ENCODE data around the gene AKT2.

The AKT2 gene

DNA sequence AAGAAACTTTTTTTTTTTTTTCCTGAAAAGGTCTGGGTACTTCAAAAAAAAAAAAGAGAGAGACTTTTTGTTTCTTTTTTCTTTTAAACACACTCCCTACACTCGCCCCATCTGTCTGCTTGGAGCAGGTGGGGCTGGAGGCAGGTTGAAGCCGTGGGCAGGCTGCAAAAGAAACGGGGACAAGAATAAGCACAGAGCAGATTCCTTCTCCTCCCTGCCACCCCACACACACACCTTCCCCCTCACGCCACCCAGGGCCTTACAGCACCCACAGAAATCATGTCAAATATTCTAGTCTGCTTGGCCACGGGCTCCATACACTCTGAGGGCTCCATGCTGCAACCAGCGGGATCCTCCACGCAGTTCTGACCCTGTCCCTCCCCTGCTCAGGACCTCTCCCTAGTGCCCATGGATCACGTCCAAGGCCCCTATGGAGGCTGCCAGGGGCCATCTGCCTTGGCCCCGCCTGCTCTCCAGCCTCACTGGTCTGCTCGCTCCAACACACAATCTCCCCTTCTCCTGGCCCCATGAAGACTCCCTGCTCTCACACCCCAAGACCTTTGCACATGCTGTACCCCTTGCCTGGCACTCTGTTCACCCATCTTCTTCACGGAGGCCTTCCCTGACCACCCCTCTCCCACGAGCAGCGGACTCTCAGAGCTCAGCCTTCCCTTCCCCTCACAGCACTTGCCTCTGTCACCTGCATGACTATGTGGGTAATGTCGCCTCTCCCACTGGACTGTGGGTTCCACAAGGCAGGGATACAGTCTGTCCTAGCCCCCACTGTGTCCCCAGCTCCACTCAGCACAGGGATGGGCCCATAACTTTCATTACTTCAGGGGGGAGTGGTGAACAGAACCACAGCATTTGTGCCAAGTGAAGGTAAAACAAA is 11.4 kb downstream of the AKT2 start:
- Mint-ChIP-seq H3K27me3 (no peaks in the 10 kb centered on the region), H3K9me3 (no peaks in the 10 kb centered on the region), H3K4me3 (peak overlapping the region; percentile 67), H3K27ac (peak overlapping the region; percentile 14), H3K4me1 (peaks cover 55% of the 10 kb centered on the region), H3K36me3 (peaks cover 14% of the 10 kb centered on the region)
- DNase-seq (ENCODE audit: low spot score in 2 of 2) (no peak), ATAC-seq (ENCODE audit: low read depth) (no peak)

GRCh38 chr19:40272261-40272660 is 12.9 kb downstream of the AKT2 start:
- Mint-ChIP-seq H3K36me3 (peaks cover 17% of the 10 kb centered on the region), H3K9me3 (no peaks in the 10 kb centered on the region), H3K27me3 (no peaks in the 10 kb centered on the region), H3K27ac (no peak overlapping the region), H3K4me3 (no peak overlapping the region), H3K4me1 (peaks cover 51% of the 10 kb centered on the region)
- DNase-seq (ENCODE audit: low spot score in 2 of 2) (no peak), ATAC-seq (ENCODE audit: low read depth) (no peak)

GRCh38 chr19:40271706-40272105 is 13.4 kb downstream of the AKT2 start:
- DNase-seq (ENCODE audit: low spot score in 2 of 2) (no peak), ATAC-seq (ENCODE audit: low read depth) (no peak)
- Mint-ChIP-seq H3K36me3 (peaks cover 21% of the 10 kb centered on the region), H3K4me1 (peaks cover 52% of the 10 kb centered on the region), H3K27ac (no peak overlapping the region), H3K4me3 (no peak overlapping the region), H3K9me3 (no peaks in the 10 kb centered on the region), H3K27me3 (no peaks in the 10 kb centered on the region)

GRCh38 chr19:40270362-40271089 is 14.6 kb downstream of the AKT2 start:
- H3K4me1 Mint-ChIP-seq = peaks cover 52% of the 10 kb centered on the region
- no peaks in the 10 kb centered on the region for H3K27me3 Mint-ChIP-seq
- no peak for DNase-seq (ENCODE audit: low spot score in 2 of 2)
- no peak overlapping the region for H3K4me3 Mint-ChIP-seq
- peaks cover 26% of the 10 kb centered on the region for H3K36me3 Mint-ChIP-seq
- peak overlapping the region; percentile 17 for H3K27ac Mint-ChIP-seq
- no peak for ATAC-seq (ENCODE audit: low read depth)
- H3K9me3 Mint-ChIP-seq = no peaks in the 10 kb centered on the region

GRCh38 chr19:40269216-40269940 is 15.8 kb downstream of the AKT2 start:
- Mint-ChIP-seq H3K9me3 (no peaks in the 10 kb centered on the region), H3K4me1 (peaks cover 44% of the 10 kb centered on the region), H3K4me3 (no peak overlapping the region), H3K27ac (no peak overlapping the region), H3K36me3 (peaks cover 33% of the 10 kb centered on the region), H3K27me3 (no peaks in the 10 kb centered on the region)
- DNase-seq (ENCODE audit: low spot score in 2 of 2) = no peak
- no peak for ATAC-seq (ENCODE audit: low read depth)

- Mint-ChIP-seq H3K9me3 (no peaks in the 10 kb centered on the region), H3K27ac (peak overlapping the region; percentile 12), H3K36me3 (peaks cover 44% of the 10 kb centered on the region), H3K27me3 (no peaks in the 10 kb centered on the region), H3K4me1 (peaks cover 40% of the 10 kb centered on the region), H3K4me3 (no peak overlapping the region)
- DNase-seq (ENCODE audit: low spot score in 2 of 2) = no peak
- ATAC-seq (ENCODE audit: low read depth) = no peak
Observed at GRCh38 chr19:40267601-40267997, 17.5 kb downstream of the AKT2 start.

DNA sequence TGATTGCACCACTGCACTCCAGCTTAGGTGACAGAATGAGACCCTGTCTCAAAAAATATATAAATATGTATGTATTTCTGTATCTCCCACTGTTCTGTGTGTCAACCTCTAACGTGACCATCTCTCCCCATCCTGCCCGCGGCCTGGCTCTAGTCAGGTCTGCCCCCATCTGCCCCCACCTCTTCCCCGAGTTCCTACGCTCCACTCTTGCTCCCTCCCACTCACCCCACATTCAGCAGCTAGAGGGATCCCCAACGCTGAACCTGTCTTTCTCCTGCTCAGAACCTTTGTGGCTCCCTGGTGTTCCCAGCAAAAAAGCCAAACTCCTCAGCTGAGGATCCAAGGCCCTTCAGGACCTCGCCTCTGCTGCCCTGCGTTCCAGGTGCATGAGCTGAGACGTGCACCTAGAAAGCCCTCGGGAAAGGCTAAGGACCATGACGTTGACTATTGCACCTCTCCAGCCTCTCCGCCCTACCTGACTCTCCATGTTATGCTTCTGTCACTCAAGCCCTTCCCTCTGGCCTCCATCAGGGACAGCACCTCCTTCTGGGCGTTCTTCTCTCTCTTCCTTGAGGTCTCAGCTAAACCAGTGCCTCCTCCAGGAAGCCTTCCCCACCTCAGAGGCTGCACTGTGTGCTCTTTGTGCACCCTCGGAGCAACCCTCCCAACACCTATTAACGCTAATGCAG is 18.1 kb downstream of the AKT2 start:
- no peak overlapping the region for H3K4me3 Mint-ChIP-seq
- H3K9me3 Mint-ChIP-seq = no peaks in the 10 kb centered on the region
- no peak for ATAC-seq (ENCODE audit: low read depth)
- peaks cover 36% of the 10 kb centered on the region for H3K4me1 Mint-ChIP-seq
- peak overlapping the region; percentile 12 for H3K27ac Mint-ChIP-seq
- peaks cover 46% of the 10 kb centered on the region for H3K36me3 Mint-ChIP-seq
- no peaks in the 10 kb centered on the region for H3K27me3 Mint-ChIP-seq
- DNase-seq (ENCODE audit: low spot score in 2 of 2) = no peak

DNA sequence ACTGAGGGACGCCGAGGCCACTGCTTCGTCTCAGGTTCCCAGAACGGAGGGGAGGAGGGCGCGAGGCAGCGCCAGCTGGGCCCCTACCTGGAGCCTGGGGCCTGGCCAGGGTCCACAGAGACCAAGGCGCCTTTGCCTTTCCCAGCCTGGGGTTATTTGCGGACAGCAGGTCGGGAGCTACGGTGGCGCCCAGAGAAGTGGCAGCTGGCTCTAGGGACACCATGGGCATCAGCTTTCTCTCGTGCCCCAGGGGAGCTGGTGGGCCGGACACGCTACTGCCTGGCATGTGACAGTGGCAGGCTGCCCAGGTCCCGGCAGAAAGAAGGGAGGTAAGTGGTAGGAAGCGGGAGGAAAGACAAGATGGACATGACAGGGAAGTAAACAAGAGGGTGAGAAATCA is 19.0 kb downstream of the AKT2 start:
- peak overlapping the region; percentile 83 for H3K27ac Mint-ChIP-seq

GRCh38 chr19:40265763-40266099 is 19.4 kb downstream of the AKT2 start:
- no peak for ATAC-seq (ENCODE audit: low read depth)
- no peaks in the 10 kb centered on the region for H3K9me3 Mint-ChIP-seq
- H3K4me1 Mint-ChIP-seq = peaks cover 34% of the 10 kb centered on the region
- H3K27me3 Mint-ChIP-seq = no peaks in the 10 kb centered on the region
- no peak overlapping the region for H3K4me3 Mint-ChIP-seq
- H3K27ac Mint-ChIP-seq = peak overlapping the region; percentile 83
- peaks cover 49% of the 10 kb centered on the region for H3K36me3 Mint-ChIP-seq
- DNase-seq (ENCODE audit: low spot score in 2 of 2) = no peak

More for the DNA sequence above, 19.0 kb downstream of the AKT2 start:
- no peak for ATAC-seq (ENCODE audit: low read depth)
- Mint-ChIP-seq H3K9me3 (no peaks in the 10 kb centered on the region), H3K27me3 (no peaks in the 10 kb centered on the region), H3K4me1 (peaks cover 34% of the 10 kb centered on the region), H3K4me3 (no peak overlapping the region), H3K36me3 (peaks cover 49% of the 10 kb centered on the region)
- no peak for DNase-seq (ENCODE audit: low spot score in 2 of 2)

- peaks cover 49% of the 10 kb centered on the region for H3K36me3 Mint-ChIP-seq
Observed at GRCh38 chr19:40265055-40265762, 19.9 kb downstream of the AKT2 start.

GRCh38 chr19:40264314-40265054 is 20.7 kb downstream of the AKT2 start:
- peaks cover 46% of the 10 kb centered on the region for H3K36me3 Mint-ChIP-seq

More at GRCh38 chr19:40265055-40265762, 19.9 kb downstream of the AKT2 start:
- H3K9me3 Mint-ChIP-seq = no peaks in the 10 kb centered on the region
- peak overlapping the region; percentile 83 for H3K27ac Mint-ChIP-seq
- no peak for ATAC-seq (ENCODE audit: low read depth)
- DNase-seq (ENCODE audit: low spot score in 2 of 2) = no peak
- no peak overlapping the region for H3K4me3 Mint-ChIP-seq
- H3K27me3 Mint-ChIP-seq = no peaks in the 10 kb centered on the region
- peaks cover 34% of the 10 kb centered on the region for H3K4me1 Mint-ChIP-seq

DNA sequence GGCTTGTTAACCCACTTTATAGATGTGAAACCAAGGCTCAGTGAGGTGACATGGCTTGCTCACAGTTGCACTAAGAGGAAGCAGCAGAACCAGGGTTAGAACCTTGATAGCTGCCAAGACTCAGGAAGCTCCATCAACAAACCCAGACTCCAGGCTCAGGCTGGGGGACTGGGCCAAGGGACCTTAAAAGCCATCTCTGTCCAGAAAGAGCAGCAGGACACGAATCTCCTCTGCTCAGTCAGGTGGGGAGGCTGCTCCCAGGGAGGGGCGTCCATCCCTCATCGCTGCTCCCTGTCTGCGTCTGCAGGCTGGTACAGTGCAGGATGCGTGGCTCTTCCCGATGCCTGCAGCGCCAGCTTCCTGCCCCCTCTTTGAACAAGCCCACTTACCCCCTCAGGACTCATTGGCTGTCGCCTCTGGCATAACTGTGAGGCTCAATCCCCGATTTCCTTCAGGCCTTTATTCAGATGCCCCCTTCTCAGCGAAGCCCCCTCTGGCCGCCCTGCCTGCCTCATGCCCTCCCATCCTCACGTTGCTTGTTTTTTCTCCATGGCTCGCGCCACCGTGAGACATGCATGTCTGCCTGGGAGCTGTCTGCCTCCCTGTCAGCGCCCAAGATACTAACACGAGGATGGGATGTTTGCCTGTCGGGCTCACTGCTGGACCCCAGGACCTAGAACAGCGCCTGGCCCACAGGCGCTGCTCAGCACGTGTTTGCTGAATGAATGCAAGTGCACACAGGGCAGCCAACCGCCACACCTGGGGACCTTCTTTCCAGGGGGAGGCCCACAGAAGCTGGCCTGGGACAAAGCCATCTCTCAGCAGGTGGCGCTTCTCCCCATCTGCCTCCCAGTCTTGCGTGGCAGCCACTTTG is 21.5 kb downstream of the AKT2 start:
- Mint-ChIP-seq H3K4me1 (peaks cover 30% of the 10 kb centered on the region), H3K4me3 (no peak overlapping the region), H3K27me3 (no peaks in the 10 kb centered on the region), H3K36me3 (peaks cover 45% of the 10 kb centered on the region), H3K27ac (peak overlapping the region; percentile 20), H3K9me3 (no peaks in the 10 kb centered on the region)
- DNase-seq (ENCODE audit: low spot score in 2 of 2) (no peak), ATAC-seq (ENCODE audit: low read depth) (no peak)

More at GRCh38 chr19:40264314-40265054, 20.7 kb downstream of the AKT2 start:
- Mint-ChIP-seq H3K27me3 (no peaks in the 10 kb centered on the region), H3K4me1 (peaks cover 30% of the 10 kb centered on the region), H3K27ac (peak overlapping the region; percentile 49), H3K9me3 (no peaks in the 10 kb centered on the region), H3K4me3 (no peak overlapping the region)
- DNase-seq (ENCODE audit: low spot score in 2 of 2) = no peak
- no peak for ATAC-seq (ENCODE audit: low read depth)

Measured in memory B cell (primary cell).